NCI-H1048 (cell line): ENCODE measurements around the gene C15orf40.
A peak's percentile ranks its signal among the peaks of the same experiment; 100 is the strongest.

Source experiments
- DNase-seq: peaks from one replicate; lab custom pipeline; 2025; lab: John Stamatoyannopoulos, UW

C15orf40 gene

GRCh38 chr15:82993144-82993543, 18.3 kb downstream of the C15orf40 start:
- no peak for DNase-seq

- no peak for DNase-seq
Measured at GRCh38 chr15:82992436-82992998, 18.9 kb downstream of the C15orf40 start.

- no peak for DNase-seq
Measured at GRCh38 chr15:82986442-82986780, 25.0 kb downstream of the C15orf40 start.

- peak; percentile 85 for DNase-seq
Measured at GRCh38 chr15:82985688-82986441, 25.6 kb downstream of the C15orf40 start, which contains the start of gene RAMAC. TSS of gene RAMAC (plus strand) at chr15:82986210. CDS start at chr15:82989019, 2,809 bp downstream.

GRCh38 chr15:82980981-82981380, 30.5 kb downstream of the C15orf40 start:
- no peak for DNase-seq

- DNase-seq, result no peak
Measured at GRCh38 chr15:82979726-82980125, 31.7 kb downstream of the C15orf40 start.

GRCh38 chr15:82978438-82978837, 33.0 kb downstream of the C15orf40 start:
- DNase-seq, result no peak

GRCh38 chr15:82977076-82977475, 34.4 kb downstream of the C15orf40 start:
- no peak for DNase-seq

GRCh38 chr15:82972990-82973389, 38.4 kb downstream of the C15orf40 start:
- no peak for DNase-seq

GRCh38 chr15:82971218-82971984, 40.0 kb downstream of the C15orf40 start:
- no peak for DNase-seq

- DNase-seq, result no peak
Measured at GRCh38 chr15:82970696-82971095, 40.7 kb downstream of the C15orf40 start.

- no peak for DNase-seq
Measured at GRCh38 chr15:82970078-82970686, 41.3 kb downstream of the C15orf40 start.

- no peak for DNase-seq
Measured at GRCh38 chr15:82969353-82969752, 42.1 kb downstream of the C15orf40 start.

GRCh38 chr15:82968066-82968465, 43.4 kb downstream of the C15orf40 start:
- DNase-seq, result no peak

GRCh38 chr15:82966671-82967071, 44.8 kb downstream of the C15orf40 start:
- DNase-seq, result no peak

GRCh38 chr15:82964890-82965289, 46.5 kb downstream of the C15orf40 start:
- no peak for DNase-seq

- DNase-seq, result no peak
Measured at GRCh38 chr15:82963471-82964341, 47.7 kb downstream of the C15orf40 start.

- no peak for DNase-seq
Measured at GRCh38 chr15:82960766-82961165, 50.7 kb downstream of the C15orf40 start.

GRCh38 chr15:82959423-82959822, 52.0 kb downstream of the C15orf40 start:
- no peak for DNase-seq

- no peak for DNase-seq
Measured at GRCh38 chr15:82958638-82959037, 52.8 kb downstream of the C15orf40 start.
